AG04450 (cell line): Measurements from ENCODE around the gene LCE2B. TPM values are rescaled to one million over a fixed set of nuclear protein-coding genes. Genes with fewer than 3 reads are reported as not detected.

Experiments used
- CTCF ChIA-PET: fragments of 300-600, 350-600 bp; formaldehyde crosslinking; extraction: SDS; loops from one replicate; lab custom pipeline; 2022; ENCODE audit warnings: antibody characterized with exemption, inconsistent platforms; lab: Charles Lee
- POLR2A ChIA-PET: fragments of 350-600 bp; formaldehyde crosslinking; extraction: SDS; loops from one replicate; lab custom pipeline; 2021; ENCODE audit warnings: antibody characterized with exemption, inconsistent platforms; lab: Yijun Ruan, JAX
- DNase-seq: peaks from one replicate; pipeline ENCODE4 v3.0.0-alpha.2; 2011; ENCODE audit warnings: low read depth, low spot score
- H3K27ac ChIP-seq: one replicate; pipeline ENCODE4 v1.5.1; 2012; ENCODE audit warnings: low read depth, low read length, control low read depth
- H3K27me3 ChIP-seq: one replicate; pipeline ENCODE4 v1.6.0; 2012; ENCODE audit warnings: low read length; ENCODE audit not compliant: control insufficient read depth, insufficient read depth
- H3K4me3 ChIP-seq: 2 replicates; pipeline ENCODE4 v1.5.1; 2011; ENCODE audit warnings: mild to moderate bottlenecking, low read depth, low read length, control low read depth
- H3K9me3 ChIP-seq: 2 replicates; pipeline ENCODE4 v1.5.1; 2012; ENCODE audit warnings: low read length; ENCODE audit not compliant: control insufficient read depth, insufficient read depth
- CTCF ChIP-seq: IDR thresholded peaks from 2 replicates; pipeline ENCODE4 v1.5.1; 2011; ENCODE audit warnings: low read depth, low read length, control low read depth, inconsistent platforms
- polyA plus RNA-seq: library from polyadenylated mRNA; depleted of rRNA; stranded (reverse); fragments of >200 nt; gene quantifications from 2 replicates; pipeline ENCODE4 v1.2.3, GENCODE V29; 2011; rRNA removed

The LCE2B gene
- polyA plus RNA-seq, 1 experiment: not detected

GRCh38 chr1:152725261-152725660, 39.3 kb downstream of the LCE2B start:
- TF ChIP-seq CTCF: no peak
- no peak overlapping the region for H3K4me3 ChIP-seq
- DNase-seq: no peak
- H3K27me3 ChIP-seq: no peaks in the 10 kb centered on the region
- H3K9me3 ChIP-seq: peaks cover 5% of the 10 kb centered on the region
- ChIA-PET POLR2A (no interaction called here), CTCF (no interaction called here)
- H3K27ac ChIP-seq: no peak overlapping the region

GRCh38 chr1:152728986-152729385, 43.1 kb downstream of the LCE2B start:
- H3K4me3 ChIP-seq: no peak overlapping the region
- peaks cover 2% of the 10 kb centered on the region for H3K9me3 ChIP-seq
- ChIA-PET POLR2A (no interaction called here), CTCF (no interaction called here)
- H3K27ac ChIP-seq: no peak overlapping the region
- DNase-seq: no peak
- no peaks in the 10 kb centered on the region for H3K27me3 ChIP-seq
- no peak for TF ChIP-seq CTCF

- Histone ChIP-seq H3K27ac (no peak overlapping the region), H3K27me3 (no peaks in the 10 kb centered on the region), H3K4me3 (no peak overlapping the region), H3K9me3 (peaks cover 8% of the 10 kb centered on the region)
- DNase-seq: no peak
- ChIA-PET POLR2A (no interaction called here), CTCF (no interaction called here)
- no peak for TF ChIP-seq CTCF
Measured at GRCh38 chr1:152735648-152736047, 49.7 kb downstream of the LCE2B start.

Other genes starting within 250 kb of the LCE2B start
- gene LCE5A, start 175.3 kb upstream of the LCE2B start, polyA plus RNA-seq: not detected in 2 replicates
- gene CRCT1, start 171.6 kb upstream of the LCE2B start, polyA plus RNA-seq: not detected in 2 replicates
- gene LCE3E, start 119.3 kb upstream of the LCE2B start, polyA plus RNA-seq: not detected in 2 replicates
- not detected in 2 replicates for gene LCE3D, start 105.6 kb upstream of the LCE2B start, polyA plus RNA-seq
- gene LCE3C, start 85.9 kb upstream of the LCE2B start, polyA plus RNA-seq: not detected in 2 replicates
- gene LCE3B, start 72.3 kb upstream of the LCE2B start, polyA plus RNA-seq: not detected in 2 replicates
- gene LCE3A, start 63.0 kb upstream of the LCE2B start, polyA plus RNA-seq: not detected in 2 replicates
- not detected in 2 replicates for gene LCE2D, start 22.7 kb upstream of the LCE2B start, polyA plus RNA-seq
- not detected in 2 replicates for gene LCE2C, start 10.8 kb upstream of the LCE2B start, polyA plus RNA-seq
- not detected in 2 replicates for gene LCE2A, start 12.2 kb downstream of the LCE2B start, polyA plus RNA-seq
- not detected in 2 replicates for gene LCE4A, start 22.0 kb downstream of the LCE2B start, polyA plus RNA-seq
- gene KPRP, start 71.9 kb downstream of the LCE2B start, polyA plus RNA-seq: not detected in 2 replicates
- gene LCE1F, start 89.0 kb downstream of the LCE2B start, polyA plus RNA-seq: not detected in 2 replicates
- not detected in 2 replicates for gene LCE1E, start 100.1 kb downstream of the LCE2B start, polyA plus RNA-seq
- not detected in 2 replicates for gene LCE1D, start 110.6 kb downstream of the LCE2B start, polyA plus RNA-seq
- not detected in 2 replicates for gene LCE1C, start 120.5 kb downstream of the LCE2B start, polyA plus RNA-seq
- gene LCE1B, start 125.8 kb downstream of the LCE2B start, polyA plus RNA-seq: not detected in 2 replicates
- not detected in 2 replicates for gene LCE1A, start 141.3 kb downstream of the LCE2B start, polyA plus RNA-seq
- not detected in 2 replicates for gene LCE6A, start 156.7 kb downstream of the LCE2B start, polyA plus RNA-seq
- gene LCE7A, start 173.9 kb downstream of the LCE2B start, polyA plus RNA-seq: not detected in 2 replicates
- not detected in 2 replicates for gene SMCP, start 192.2 kb downstream of the LCE2B start, polyA plus RNA-seq
- gene IVL, start 222.4 kb downstream of the LCE2B start, polyA plus RNA-seq: not detected in 2 replicates